ENCODE measurements around the gene PLXDC1.

DNA sequence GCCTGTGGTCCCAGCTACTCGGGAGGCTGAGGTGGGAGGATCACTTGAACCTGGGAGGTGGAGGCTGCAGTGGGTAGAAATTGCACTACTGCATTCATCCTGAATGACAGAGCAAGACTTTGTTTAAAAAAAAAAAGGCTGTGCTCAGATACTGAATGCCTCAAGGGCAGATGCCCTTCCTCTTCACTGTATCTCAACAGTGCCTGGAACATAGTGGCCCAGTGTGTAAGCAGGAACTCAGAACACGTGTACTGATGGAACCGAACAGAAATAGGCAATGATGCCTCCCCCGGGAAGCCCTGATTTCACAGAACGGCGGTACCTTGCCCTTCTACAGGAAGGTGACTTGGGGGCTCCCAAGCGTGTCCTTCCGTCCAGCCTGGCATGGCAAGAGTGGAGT is 46.8 kb downstream of the PLXDC1 start:
- TF ChIP-seq, protein P1, sequence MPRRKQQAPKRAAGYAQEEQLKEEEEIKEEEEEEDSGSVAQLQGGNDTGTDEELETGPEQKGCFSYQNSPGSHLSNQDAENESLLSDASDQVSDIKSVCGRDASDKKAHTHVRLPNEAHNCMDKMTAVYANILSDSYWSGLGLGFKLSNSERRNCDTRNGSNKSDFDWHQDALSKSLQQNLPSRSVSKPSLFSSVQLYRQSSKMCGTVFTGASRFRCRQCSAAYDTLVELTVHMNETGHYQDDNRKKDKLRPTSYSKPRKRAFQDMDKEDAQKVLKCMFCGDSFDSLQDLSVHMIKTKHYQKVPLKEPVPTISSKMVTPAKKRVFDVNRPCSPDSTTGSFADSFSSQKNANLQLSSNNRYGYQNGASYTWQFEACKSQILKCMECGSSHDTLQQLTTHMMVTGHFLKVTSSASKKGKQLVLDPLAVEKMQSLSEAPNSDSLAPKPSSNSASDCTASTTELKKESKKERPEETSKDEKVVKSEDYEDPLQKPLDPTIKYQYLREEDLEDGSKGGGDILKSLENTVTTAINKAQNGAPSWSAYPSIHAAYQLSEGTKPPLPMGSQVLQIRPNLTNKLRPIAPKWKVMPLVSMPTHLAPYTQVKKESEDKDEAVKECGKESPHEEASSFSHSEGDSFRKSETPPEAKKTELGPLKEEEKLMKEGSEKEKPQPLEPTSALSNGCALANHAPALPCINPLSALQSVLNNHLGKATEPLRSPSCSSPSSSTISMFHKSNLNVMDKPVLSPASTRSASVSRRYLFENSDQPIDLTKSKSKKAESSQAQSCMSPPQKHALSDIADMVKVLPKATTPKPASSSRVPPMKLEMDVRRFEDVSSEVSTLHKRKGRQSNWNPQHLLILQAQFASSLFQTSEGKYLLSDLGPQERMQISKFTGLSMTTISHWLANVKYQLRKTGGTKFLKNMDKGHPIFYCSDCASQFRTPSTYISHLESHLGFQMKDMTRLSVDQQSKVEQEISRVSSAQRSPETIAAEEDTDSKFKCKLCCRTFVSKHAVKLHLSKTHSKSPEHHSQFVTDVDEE (CRISPR knock-in tag; IDR thresholded peaks at IDR 0.05): no peak
- TF ChIP-seq ZC3H10 (CRISPR knock-in tag; IDR thresholded peaks at IDR 0.05): no peak
- TF ChIP-seq ZFP3 (CRISPR knock-in tag; IDR thresholded peaks at IDR 0.05): no peak
- TF ChIP-seq PPARA (CRISPR knock-in tag; IDR thresholded peaks at IDR 0.05; ENCODE audit: borderline replicate concordance): no peak
- TF ChIP-seq, protein P2, sequence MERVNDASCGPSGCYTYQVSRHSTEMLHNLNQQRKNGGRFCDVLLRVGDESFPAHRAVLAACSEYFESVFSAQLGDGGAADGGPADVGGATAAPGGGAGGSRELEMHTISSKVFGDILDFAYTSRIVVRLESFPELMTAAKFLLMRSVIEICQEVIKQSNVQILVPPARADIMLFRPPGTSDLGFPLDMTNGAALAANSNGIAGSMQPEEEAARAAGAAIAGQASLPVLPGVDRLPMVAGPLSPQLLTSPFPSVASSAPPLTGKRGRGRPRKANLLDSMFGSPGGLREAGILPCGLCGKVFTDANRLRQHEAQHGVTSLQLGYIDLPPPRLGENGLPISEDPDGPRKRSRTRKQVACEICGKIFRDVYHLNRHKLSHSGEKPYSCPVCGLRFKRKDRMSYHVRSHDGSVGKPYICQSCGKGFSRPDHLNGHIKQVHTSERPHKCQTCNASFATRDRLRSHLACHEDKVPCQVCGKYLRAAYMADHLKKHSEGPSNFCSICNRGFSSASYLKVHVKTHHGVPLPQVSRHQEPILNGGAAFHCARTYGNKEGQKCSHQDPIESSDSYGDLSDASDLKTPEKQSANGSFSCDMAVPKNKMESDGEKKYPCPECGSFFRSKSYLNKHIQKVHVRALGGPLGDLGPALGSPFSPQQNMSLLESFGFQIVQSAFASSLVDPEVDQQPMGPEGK (CRISPR knock-in tag; IDR thresholded peaks at IDR 0.05; ENCODE audit: borderline replicate concordance): no peak
- no peak for TF ChIP-seq ARNTL (CRISPR knock-in tag; IDR thresholded peaks at IDR 0.05; ENCODE audit: borderline replicate concordance, low read depth)
- TF ChIP-seq, protein P3, sequence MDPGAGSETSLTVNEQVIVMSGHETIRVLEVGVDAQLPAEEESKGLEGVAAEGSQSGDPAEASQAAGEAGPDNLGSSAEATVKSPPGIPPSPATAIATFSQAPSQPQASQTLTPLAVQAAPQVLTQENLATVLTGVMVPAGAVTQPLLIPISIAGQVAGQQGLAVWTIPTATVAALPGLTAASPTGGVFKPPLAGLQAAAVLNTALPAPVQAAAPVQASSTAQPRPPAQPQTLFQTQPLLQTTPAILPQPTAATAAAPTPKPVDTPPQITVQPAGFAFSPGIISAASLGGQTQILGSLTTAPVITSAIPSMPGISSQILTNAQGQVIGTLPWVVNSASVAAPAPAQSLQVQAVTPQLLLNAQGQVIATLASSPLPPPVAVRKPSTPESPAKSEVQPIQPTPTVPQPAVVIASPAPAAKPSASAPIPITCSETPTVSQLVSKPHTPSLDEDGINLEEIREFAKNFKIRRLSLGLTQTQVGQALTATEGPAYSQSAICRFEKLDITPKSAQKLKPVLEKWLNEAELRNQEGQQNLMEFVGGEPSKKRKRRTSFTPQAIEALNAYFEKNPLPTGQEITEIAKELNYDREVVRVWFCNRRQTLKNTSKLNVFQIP (CRISPR knock-in tag; IDR thresholded peaks at IDR 0.05; ENCODE audit: borderline replicate concordance, low read depth): no peak
- TF ChIP-seq TOX (CRISPR knock-in tag; IDR thresholded peaks at IDR 0.05; ENCODE audit: borderline replicate concordance): no peak
- TF ChIP-seq, protein P4, sequence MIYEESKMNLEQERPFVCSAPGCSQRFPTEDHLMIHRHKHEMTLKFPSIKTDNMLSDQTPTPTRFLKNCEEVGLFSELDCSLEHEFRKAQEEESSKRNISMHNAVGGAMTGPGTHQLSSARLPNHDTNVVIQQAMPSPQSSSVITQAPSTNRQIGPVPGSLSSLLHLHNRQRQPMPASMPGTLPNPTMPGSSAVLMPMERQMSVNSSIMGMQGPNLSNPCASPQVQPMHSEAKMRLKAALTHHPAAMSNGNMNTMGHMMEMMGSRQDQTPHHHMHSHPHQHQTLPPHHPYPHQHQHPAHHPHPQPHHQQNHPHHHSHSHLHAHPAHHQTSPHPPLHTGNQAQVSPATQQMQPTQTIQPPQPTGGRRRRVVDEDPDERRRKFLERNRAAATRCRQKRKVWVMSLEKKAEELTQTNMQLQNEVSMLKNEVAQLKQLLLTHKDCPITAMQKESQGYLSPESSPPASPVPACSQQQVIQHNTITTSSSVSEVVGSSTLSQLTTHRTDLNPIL (CRISPR knock-in tag; IDR thresholded peaks at IDR 0.05; ENCODE audit: low read depth): no peak
- no peak for TF ChIP-seq BACH2 (CRISPR knock-in tag; IDR thresholded peaks at IDR 0.05; ENCODE audit: borderline replicate concordance)
- no peak for TF ChIP-seq OSR1 (CRISPR knock-in tag; IDR thresholded peaks at IDR 0.05)

Measured in SK-N-SH treated with all-trans-retinoic acid at 6 μM for 48 hours (cell line).